ENCODE data around the gene CAPN13.

DNA sequence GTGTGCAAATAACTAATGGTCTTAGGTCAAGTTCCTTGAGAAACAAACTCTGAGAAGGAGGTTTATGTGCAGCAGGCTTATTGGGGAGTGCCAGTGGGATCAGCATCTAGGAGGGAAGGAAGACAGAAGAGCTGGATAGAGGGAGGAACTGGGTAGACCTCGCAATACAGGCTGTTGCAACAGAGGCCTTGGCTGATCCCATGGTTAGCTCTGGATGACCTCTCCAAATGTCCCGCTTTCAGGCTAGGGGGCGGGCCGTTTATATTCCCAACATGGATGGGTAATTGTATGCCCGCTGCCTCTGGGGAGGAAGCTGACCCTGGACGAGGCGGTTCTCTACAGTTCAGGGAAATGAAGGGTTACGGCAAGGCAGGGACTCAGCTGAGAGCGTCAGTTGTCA is 14.7 kb upstream of the CAPN13 start:
- TF ChIP-seq, protein P1, sequence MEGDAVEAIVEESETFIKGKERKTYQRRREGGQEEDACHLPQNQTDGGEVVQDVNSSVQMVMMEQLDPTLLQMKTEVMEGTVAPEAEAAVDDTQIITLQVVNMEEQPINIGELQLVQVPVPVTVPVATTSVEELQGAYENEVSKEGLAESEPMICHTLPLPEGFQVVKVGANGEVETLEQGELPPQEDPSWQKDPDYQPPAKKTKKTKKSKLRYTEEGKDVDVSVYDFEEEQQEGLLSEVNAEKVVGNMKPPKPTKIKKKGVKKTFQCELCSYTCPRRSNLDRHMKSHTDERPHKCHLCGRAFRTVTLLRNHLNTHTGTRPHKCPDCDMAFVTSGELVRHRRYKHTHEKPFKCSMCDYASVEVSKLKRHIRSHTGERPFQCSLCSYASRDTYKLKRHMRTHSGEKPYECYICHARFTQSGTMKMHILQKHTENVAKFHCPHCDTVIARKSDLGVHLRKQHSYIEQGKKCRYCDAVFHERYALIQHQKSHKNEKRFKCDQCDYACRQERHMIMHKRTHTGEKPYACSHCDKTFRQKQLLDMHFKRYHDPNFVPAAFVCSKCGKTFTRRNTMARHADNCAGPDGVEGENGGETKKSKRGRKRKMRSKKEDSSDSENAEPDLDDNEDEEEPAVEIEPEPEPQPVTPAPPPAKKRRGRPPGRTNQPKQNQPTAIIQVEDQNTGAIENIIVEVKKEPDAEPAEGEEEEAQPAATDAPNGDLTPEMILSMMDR (conservative IDR thresholded peaks at IDR 0.05; ENCODE audit: low read depth in 2 of 2): no peak
- no peak for TF ChIP-seq EZH2 (IDR thresholded peaks at IDR 0.05; ENCODE audit: low read depth, unreplicated experiment)
- TF ChIP-seq POLR2AphosphoS5 (IDR thresholded peaks at IDR 0.05; ENCODE audit: low read depth): no peak
- TF ChIP-seq, protein P2, sequence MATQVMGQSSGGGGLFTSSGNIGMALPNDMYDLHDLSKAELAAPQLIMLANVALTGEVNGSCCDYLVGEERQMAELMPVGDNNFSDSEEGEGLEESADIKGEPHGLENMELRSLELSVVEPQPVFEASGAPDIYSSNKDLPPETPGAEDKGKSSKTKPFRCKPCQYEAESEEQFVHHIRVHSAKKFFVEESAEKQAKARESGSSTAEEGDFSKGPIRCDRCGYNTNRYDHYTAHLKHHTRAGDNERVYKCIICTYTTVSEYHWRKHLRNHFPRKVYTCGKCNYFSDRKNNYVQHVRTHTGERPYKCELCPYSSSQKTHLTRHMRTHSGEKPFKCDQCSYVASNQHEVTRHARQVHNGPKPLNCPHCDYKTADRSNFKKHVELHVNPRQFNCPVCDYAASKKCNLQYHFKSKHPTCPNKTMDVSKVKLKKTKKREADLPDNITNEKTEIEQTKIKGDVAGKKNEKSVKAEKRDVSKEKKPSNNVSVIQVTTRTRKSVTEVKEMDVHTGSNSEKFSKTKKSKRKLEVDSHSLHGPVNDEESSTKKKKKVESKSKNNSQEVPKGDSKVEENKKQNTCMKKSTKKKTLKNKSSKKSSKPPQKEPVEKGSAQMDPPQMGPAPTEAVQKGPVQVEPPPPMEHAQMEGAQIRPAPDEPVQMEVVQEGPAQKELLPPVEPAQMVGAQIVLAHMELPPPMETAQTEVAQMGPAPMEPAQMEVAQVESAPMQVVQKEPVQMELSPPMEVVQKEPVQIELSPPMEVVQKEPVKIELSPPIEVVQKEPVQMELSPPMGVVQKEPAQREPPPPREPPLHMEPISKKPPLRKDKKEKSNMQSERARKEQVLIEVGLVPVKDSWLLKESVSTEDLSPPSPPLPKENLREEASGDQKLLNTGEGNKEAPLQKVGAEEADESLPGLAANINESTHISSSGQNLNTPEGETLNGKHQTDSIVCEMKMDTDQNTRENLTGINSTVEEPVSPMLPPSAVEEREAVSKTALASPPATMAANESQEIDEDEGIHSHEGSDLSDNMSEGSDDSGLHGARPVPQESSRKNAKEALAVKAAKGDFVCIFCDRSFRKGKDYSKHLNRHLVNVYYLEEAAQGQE (IDR thresholded peaks at IDR 0.05; ENCODE audit: unreplicated experiment): no peak
- TF ChIP-seq JUNB (IDR thresholded peaks at IDR 0.05; ENCODE audit: unreplicated experiment): no peak
- TF ChIP-seq STAT1 (IDR thresholded peaks at IDR 0.05; ENCODE audit: unreplicated experiment): no peak
